Measurements from ENCODE around the gene C1R. TPM values are rescaled to one million over a fixed set of nuclear protein-coding genes. Genes with fewer than 3 reads are reported as not detected.

C1R gene
- total RNA-seq, 6 experiments from 2014 or later: 9.3 to 43.4 (median 36.0) TPM

GRCh38 chr12:7136071-7136470 is 43.8 kb upstream of the C1R start:
- DNase-seq: no peak
- Mint-ChIP-seq H3K36me3 (ENCODE audit: low read depth) (peaks cover 20% of the 10 kb centered on the region), H3K4me1 (ENCODE audit: low read depth) (peaks cover 2% of the 10 kb centered on the region), H3K9me3 (no peaks in the 10 kb centered on the region), H3K27ac (no peak overlapping the region), H3K27me3 (ENCODE audit: insufficient read depth) (no peaks in the 10 kb centered on the region; the same call in none of the 2 replicates), H3K4me3 (no peak overlapping the region)
- no peak for TF ChIP-seq CTCF (IDR thresholded peaks at IDR 0.05)

- no peaks in the 10 kb centered on the region for H3K9me3 Mint-ChIP-seq
- H3K4me3 Mint-ChIP-seq: no peak overlapping the region
- TF ChIP-seq CTCF (IDR thresholded peaks at IDR 0.05): no peak
- H3K27me3 Mint-ChIP-seq (ENCODE audit: insufficient read depth): no peaks in the 10 kb centered on the region; the same call in 1 of the 2 replicates
- H3K27ac Mint-ChIP-seq: no peak overlapping the region
- peaks cover 20% of the 10 kb centered on the region for H3K36me3 Mint-ChIP-seq (ENCODE audit: low read depth)
- peaks cover 9% of the 10 kb centered on the region for H3K4me1 Mint-ChIP-seq (ENCODE audit: low read depth)
- no peak for DNase-seq
Observed at GRCh38 chr12:7134396-7135166, 42.3 kb upstream of the C1R start.

- peak overlapping the region; percentile 86 for H3K4me3 Mint-ChIP-seq
- H3K36me3 Mint-ChIP-seq (ENCODE audit: low read depth): peaks cover 14% of the 10 kb centered on the region
- H3K4me1 Mint-ChIP-seq (ENCODE audit: low read depth): peaks cover 17% of the 10 kb centered on the region
- H3K27ac Mint-ChIP-seq: no peak overlapping the region; the same call in 1 of the 2 replicates
- H3K9me3 Mint-ChIP-seq: no peaks in the 10 kb centered on the region
- peaks cover 1% of the 10 kb centered on the region; the same call in 1 of the 2 replicates for H3K27me3 Mint-ChIP-seq (ENCODE audit: insufficient read depth)
- no peak for TF ChIP-seq CTCF (IDR thresholded peaks at IDR 0.05)
- no peak for DNase-seq
Observed at GRCh38 chr12:7131502-7131866, 39.2 kb upstream of the C1R start.

GRCh38 chr12:7130701-7131501 is 38.7 kb upstream of the C1R start:
- H3K27ac Mint-ChIP-seq: peak overlapping the region; percentile 42
- TF ChIP-seq CTCF (IDR thresholded peaks at IDR 0.05): no peak
- no peaks in the 10 kb centered on the region for H3K9me3 Mint-ChIP-seq
- peaks cover 14% of the 10 kb centered on the region for H3K36me3 Mint-ChIP-seq (ENCODE audit: low read depth)
- peaks cover 17% of the 10 kb centered on the region for H3K4me1 Mint-ChIP-seq (ENCODE audit: low read depth)
- H3K4me3 Mint-ChIP-seq: peak overlapping the region; percentile 86
- peak; percentile 31 for DNase-seq
- H3K27me3 Mint-ChIP-seq (ENCODE audit: insufficient read depth): peaks cover 1% of the 10 kb centered on the region; the same call in 1 of the 2 replicates

- Mint-ChIP-seq H3K4me3 (peak within 1 kb of the TSS; percentile 86), H3K27me3 (ENCODE audit: insufficient read depth) (peaks cover 1% of the 10 kb centered on the region; the same call in 1 of the 2 replicates), H3K4me1 (ENCODE audit: low read depth) (peaks cover 17% of the 10 kb centered on the region), H3K27ac (peak within 1 kb of the TSS; percentile 42), H3K36me3 (ENCODE audit: low read depth) (peaks cover 7% of the 10 kb centered on the region), H3K9me3 (no peaks in the 10 kb centered on the region)
- DNase-seq: peak; percentile 63
- TF ChIP-seq CTCF (IDR thresholded peaks at IDR 0.05): no peak
Observed at GRCh38 chr12:7129872-7130691, 37.8 kb upstream of the C1R start, which contains the start of gene CLSTN3. TSS of gene CLSTN3 (plus strand) at chr12:7130371. CDS start at chr12:7130649, 278 bp downstream.
